Activated T-helper 17 cell treated with anti-CD3 and anti-CD28 coated beads, Interleukin-2, amount 50 U/mL, for 72 hours (primary cell): ENCODE results near the gene RHBG. TPM values are rescaled to one million over a fixed set of nuclear protein-coding genes. Genes with fewer than 3 reads are reported as not detected.

ENCODE experiments used
- ATAC-seq: fragments of 150-1000 bp; cut with Tn5 transposase; replicated peaks from 2 replicates; pipeline ENCODE4 v1.10.0; 2021; ENCODE audit warnings: mild to moderate bottlenecking, moderate library complexity
- H3K27ac Mint-ChIP-seq: one replicate; pipeline ENCODE4 v1.8.0; 2022; ENCODE audit warnings: mixed read lengths
- H3K27me3 Mint-ChIP-seq: one replicate; pipeline ENCODE4 v1.8.0; 2022; ENCODE audit warnings: mixed read lengths
- H3K36me3 Mint-ChIP-seq: one replicate; pipeline ENCODE4 v1.8.0; 2022; ENCODE audit warnings: low read depth, mild to moderate bottlenecking, mixed read lengths
- H3K4me1 Mint-ChIP-seq: one replicate; pipeline ENCODE4 v1.8.0; 2022; ENCODE audit warnings: mixed read lengths
- H3K4me3 Mint-ChIP-seq: one replicate; pipeline ENCODE4 v1.8.0; 2022; ENCODE audit warnings: mild to moderate bottlenecking, mixed read lengths
- H3K9me3 Mint-ChIP-seq: one replicate; pipeline ENCODE4 v1.8.0; 2022; ENCODE audit warnings: mixed read lengths
- total RNA-seq, 2 donors: library from RNA; stranded (reverse); gene quantifications; one replicate each; pipeline ENCODE4 v1.2.3, GENCODE V29; 2022

The RHBG gene
- total RNA-seq, 2 donors from 2014 or later = not detected

- no peaks in the 10 kb centered on the region for H3K9me3 Mint-ChIP-seq
- H3K4me1 Mint-ChIP-seq = peaks cover 5% of the 10 kb centered on the region
- H3K4me3 Mint-ChIP-seq = no peak overlapping the region
- no peaks in the 10 kb centered on the region for H3K36me3 Mint-ChIP-seq
- no peak for ATAC-seq
- peak overlapping the region; percentile 23 for H3K27ac Mint-ChIP-seq
- H3K27me3 Mint-ChIP-seq = peaks cover 20% of the 10 kb centered on the region
Observed at GRCh38 chr1:156401041-156401574, 32.1 kb downstream of the RHBG start.

GRCh38 chr1:156401681-156402081, 32.7 kb downstream of the RHBG start:
- Mint-ChIP-seq H3K27me3 (peaks cover 20% of the 10 kb centered on the region), H3K36me3 (no peaks in the 10 kb centered on the region), H3K27ac (peak overlapping the region; percentile 23), H3K4me1 (peaks cover 5% of the 10 kb centered on the region), H3K9me3 (no peaks in the 10 kb centered on the region), H3K4me3 (no peak overlapping the region)
- ATAC-seq = no peak

- Mint-ChIP-seq H3K27me3 (peaks cover 23% of the 10 kb centered on the region), H3K4me3 (no peak overlapping the region), H3K9me3 (no peaks in the 10 kb centered on the region), H3K27ac (no peak overlapping the region), H3K4me1 (peaks cover 5% of the 10 kb centered on the region), H3K36me3 (no peaks in the 10 kb centered on the region)
- no peak for ATAC-seq
Observed at GRCh38 chr1:156402331-156403020, 33.5 kb downstream of the RHBG start.

GRCh38 chr1:156405670-156406069, 36.7 kb downstream of the RHBG start:
- Mint-ChIP-seq H3K9me3 (no peaks in the 10 kb centered on the region), H3K27ac (no peak overlapping the region), H3K36me3 (no peaks in the 10 kb centered on the region), H3K27me3 (peaks cover 22% of the 10 kb centered on the region), H3K4me3 (no peak overlapping the region), H3K4me1 (no peaks in the 10 kb centered on the region)
- ATAC-seq = no peak

GRCh38 chr1:156406251-156406650, 37.2 kb downstream of the RHBG start:
- no peak overlapping the region for H3K4me3 Mint-ChIP-seq
- no peaks in the 10 kb centered on the region for H3K36me3 Mint-ChIP-seq
- H3K27ac Mint-ChIP-seq = no peak overlapping the region
- no peaks in the 10 kb centered on the region for H3K9me3 Mint-ChIP-seq
- H3K4me1 Mint-ChIP-seq = no peaks in the 10 kb centered on the region
- peaks cover 28% of the 10 kb centered on the region for H3K27me3 Mint-ChIP-seq
- no peak for ATAC-seq

GRCh38 chr1:156407344-156407743, 38.3 kb downstream of the RHBG start:
- H3K4me3 Mint-ChIP-seq = no peak overlapping the region

GRCh38 chr1:156407760-156408159, 38.7 kb downstream of the RHBG start:
- Mint-ChIP-seq H3K4me1 (no peaks in the 10 kb centered on the region), H3K9me3 (no peaks in the 10 kb centered on the region), H3K27ac (no peak overlapping the region), H3K36me3 (no peaks in the 10 kb centered on the region), H3K4me3 (no peak overlapping the region), H3K27me3 (peaks cover 28% of the 10 kb centered on the region)
- ATAC-seq = no peak

More at GRCh38 chr1:156407344-156407743, 38.3 kb downstream of the RHBG start:
- ATAC-seq = no peak
- no peaks in the 10 kb centered on the region for H3K4me1 Mint-ChIP-seq
- H3K9me3 Mint-ChIP-seq = no peaks in the 10 kb centered on the region
- H3K27me3 Mint-ChIP-seq = peaks cover 31% of the 10 kb centered on the region
- H3K36me3 Mint-ChIP-seq = no peaks in the 10 kb centered on the region
- H3K27ac Mint-ChIP-seq = no peak overlapping the region

- Mint-ChIP-seq H3K4me1 (no peaks in the 10 kb centered on the region), H3K36me3 (no peaks in the 10 kb centered on the region), H3K9me3 (no peaks in the 10 kb centered on the region), H3K4me3 (no peak overlapping the region), H3K27me3 (peaks cover 29% of the 10 kb centered on the region), H3K27ac (no peak overlapping the region)
- no peak for ATAC-seq
Observed at GRCh38 chr1:156409439-156409838, 40.4 kb downstream of the RHBG start.

- H3K4me1 Mint-ChIP-seq = no peaks in the 10 kb centered on the region
- no peaks in the 10 kb centered on the region for H3K9me3 Mint-ChIP-seq
- H3K4me3 Mint-ChIP-seq = no peak overlapping the region
- H3K27me3 Mint-ChIP-seq = peaks cover 30% of the 10 kb centered on the region
- no peaks in the 10 kb centered on the region for H3K36me3 Mint-ChIP-seq
- no peak for ATAC-seq
- no peak overlapping the region for H3K27ac Mint-ChIP-seq
Observed at GRCh38 chr1:156410238-156410637, 41.2 kb downstream of the RHBG start.

GRCh38 chr1:156410740-156411139, 41.7 kb downstream of the RHBG start:
- Mint-ChIP-seq H3K27ac (no peak overlapping the region), H3K36me3 (no peaks in the 10 kb centered on the region), H3K9me3 (no peaks in the 10 kb centered on the region), H3K27me3 (peaks cover 30% of the 10 kb centered on the region), H3K4me1 (no peaks in the 10 kb centered on the region), H3K4me3 (no peak overlapping the region)
- no peak for ATAC-seq

GRCh38 chr1:156412653-156413321, 43.8 kb downstream of the RHBG start:
- no peaks in the 10 kb centered on the region for H3K9me3 Mint-ChIP-seq
- no peak overlapping the region for H3K27ac Mint-ChIP-seq
- peaks cover 28% of the 10 kb centered on the region for H3K27me3 Mint-ChIP-seq
- no peak for ATAC-seq
- no peak overlapping the region for H3K4me3 Mint-ChIP-seq
- H3K4me1 Mint-ChIP-seq = no peaks in the 10 kb centered on the region
- H3K36me3 Mint-ChIP-seq = no peaks in the 10 kb centered on the region

GRCh38 chr1:156413391-156414246, 44.6 kb downstream of the RHBG start:
- peaks cover 25% of the 10 kb centered on the region for H3K27me3 Mint-ChIP-seq

GRCh38 chr1:156414461-156415064, 45.6 kb downstream of the RHBG start:
- Mint-ChIP-seq H3K36me3 (no peaks in the 10 kb centered on the region), H3K27me3 (peaks cover 25% of the 10 kb centered on the region), H3K4me3 (no peak overlapping the region), H3K4me1 (no peaks in the 10 kb centered on the region), H3K9me3 (no peaks in the 10 kb centered on the region), H3K27ac (no peak overlapping the region)
- no peak for ATAC-seq

More at GRCh38 chr1:156413391-156414246, 44.6 kb downstream of the RHBG start:
- Mint-ChIP-seq H3K4me1 (no peaks in the 10 kb centered on the region), H3K9me3 (no peaks in the 10 kb centered on the region), H3K4me3 (no peak overlapping the region), H3K36me3 (no peaks in the 10 kb centered on the region), H3K27ac (no peak overlapping the region)
- ATAC-seq = no peak

GRCh38 chr1:156416993-156417392, 48.0 kb downstream of the RHBG start:
- ATAC-seq = no peak
- Mint-ChIP-seq H3K27me3 (peaks cover 23% of the 10 kb centered on the region), H3K4me3 (no peak overlapping the region), H3K4me1 (peaks cover 7% of the 10 kb centered on the region), H3K36me3 (peaks cover 3% of the 10 kb centered on the region), H3K27ac (no peak overlapping the region), H3K9me3 (no peaks in the 10 kb centered on the region)
